NCI-H69 (cell line): ENCODE measurements around the gene CISH.

Experiments used
- DNase-seq: peaks from one replicate; lab custom pipeline; 2025; lab: John Stamatoyannopoulos, UW

Gene CISH

GRCh38 chr3:50611464-50612233 lies at the start of gene CISH:
TSS of gene CISH (minus strand) at chr3:50611774. CDS start at chr3:50611650, 124 bp downstream.
- DNase-seq, result peak; percentile 92

GRCh38 chr3:50660386-50660785 lies 48.8 kb upstream of the CISH start:
- no peak for DNase-seq

GRCh38 chr3:50658831-50659230 lies 47.3 kb upstream of the CISH start:
- DNase-seq, result no peak

- DNase-seq, result no peak
These were observed 46.8 kb upstream of the CISH start for GRCh38 chr3:50658416-50658815.

GRCh38 chr3:50657816-50658215 lies 46.2 kb upstream of the CISH start:
- DNase-seq, result no peak

GRCh38 chr3:50657407-50657806 lies 45.8 kb upstream of the CISH start:
- no peak for DNase-seq

- DNase-seq, result no peak
These were observed 45.0 kb upstream of the CISH start for GRCh38 chr3:50656417-50657195.

- no peak for DNase-seq
These were observed 43.6 kb upstream of the CISH start for GRCh38 chr3:50655009-50655830.

GRCh38 chr3:50653937-50654595 lies 42.5 kb upstream of the CISH start:
- no peak for DNase-seq

GRCh38 chr3:50652709-50653108 lies 41.1 kb upstream of the CISH start:
- peak; percentile 39 for DNase-seq

- no peak for DNase-seq
These were observed 40.5 kb upstream of the CISH start for GRCh38 chr3:50651920-50652529.

GRCh38 chr3:50651445-50651844 lies 39.9 kb upstream of the CISH start:
- no peak for DNase-seq

GRCh38 chr3:50650018-50650417 lies 38.4 kb upstream of the CISH start:
- no peak for DNase-seq

GRCh38 chr3:50649451-50649931 lies 37.9 kb upstream of the CISH start:
- no peak for DNase-seq

- no peak for DNase-seq
These were observed 37.4 kb upstream of the CISH start for GRCh38 chr3:50648944-50649343.

GRCh38 chr3:50648313-50648712 lies 36.7 kb upstream of the CISH start:
- DNase-seq, result peak; percentile 6

- DNase-seq, result no peak
These were observed 33.8 kb upstream of the CISH start for GRCh38 chr3:50645378-50645777.

GRCh38 chr3:50644561-50644960 lies 33.0 kb upstream of the CISH start:
- no peak for DNase-seq

GRCh38 chr3:50642382-50642781 lies 30.8 kb upstream of the CISH start:
- no peak for DNase-seq

- no peak for DNase-seq
These were observed 27.5 kb upstream of the CISH start for GRCh38 chr3:50639055-50639494.

GRCh38 chr3:50637945-50638344 lies 26.4 kb upstream of the CISH start:
- no peak for DNase-seq
